ENCODE results near the gene AKAP6.

- TF ChIP-seq CEBPB (IDR thresholded peaks at IDR 0.05; ENCODE audit: borderline replicate concordance in 1 of 2, low read depth in 2 of 2, low read length in 2 of 2): no peak
- no peak for TF ChIP-seq EGR1 (IDR thresholded peaks at IDR 0.05; ENCODE audit: borderline replicate concordance in 1 of 2, low read depth in 2 of 2, low read length in 2 of 2)
- TF ChIP-seq NFXL1 (IDR thresholded peaks at IDR 0.05; ENCODE audit: borderline replicate concordance): no peak
- no peak for TF ChIP-seq POLR2AphosphoS5 (IDR thresholded peaks at IDR 0.05; ENCODE audit: low read length)
- no peak for TF ChIP-seq CTCF (IDR thresholded peaks at IDR 0.05 in 2 of 3, conservative IDR thresholded peaks at IDR 0.05 in 1 of 3; ENCODE audit: control insufficient read depth in 2 of 3, extremely low read depth in 1 of 3, insufficient read depth in 1 of 3, low read depth in 3 of 3, low read length in 3 of 3)
These were observed 384.8 kb downstream of the AKAP6 start for GRCh38 chr14:32713856-32714255.
